Kidney (tissue), 14 donors: ENCODE data around the gene NEMF. TPM values are rescaled to one million over a fixed set of nuclear protein-coding genes. Genes with fewer than 3 reads are reported as not detected.

ENCODE experiments used
- DNase-seq, 5 donors: peaks; one replicate each; pipeline ENCODE4 v3.0.0-alpha.2; 2013 to 2020
- FAIRE-seq: peaks from 2 replicates; lab custom pipeline; 2012; peaks lifted over from hg19 to GRCh38; lab: Jason Lieb, UNC
- H3K27ac ChIP-seq, 2 donors: one replicate each; pipeline ENCODE4 v1.7.0; 2013; ENCODE audit warnings: low read depth in 2 of 2, low read length in 2 of 2, inconsistent platforms in 1 of 2
- H3K27me3 ChIP-seq: one replicate; pipeline ENCODE4 v1.7.1; 2013; ENCODE audit warnings: low read length, inconsistent platforms; ENCODE audit not compliant: control insufficient read depth, insufficient read depth
- H3K36me3 ChIP-seq, 3 donors: one replicate each; pipeline versions ENCODE4 v1.7.0 to v1.7.1; 2013; ENCODE audit warnings: low read length in 3 of 3, control low read depth in 1 of 3, inconsistent platforms in 1 of 3; ENCODE audit not compliant: insufficient read depth in 3 of 3, control insufficient read depth in 2 of 3
- H3K4me1 ChIP-seq, 3 donors: one replicate each; pipeline versions ENCODE4 v1.7.0 to v1.7.1; 2013; ENCODE audit warnings: low read length in 3 of 3, inconsistent platforms in 1 of 3, low read depth in 1 of 3; ENCODE audit not compliant: control insufficient read depth in 2 of 3, insufficient read depth in 2 of 3
- H3K4me3 ChIP-seq, 3 donors: one replicate each; pipeline versions ENCODE4 v1.7.0 to v1.8.1; 2013; ENCODE audit warnings: low read length in 3 of 3, control low read depth in 1 of 3, inconsistent platforms in 1 of 3
- H3K9ac ChIP-seq, 3 donors: one replicate each; pipeline versions ENCODE4 v1.7.0 to v1.7.1; 2013; ENCODE audit warnings: low read length in 3 of 3, control low read depth in 1 of 3, inconsistent platforms in 1 of 3
- H3K9me3 ChIP-seq, 3 donors: one replicate each; pipeline versions ENCODE4 v1.7.0 to v1.7.1; 2013; ENCODE audit warnings: low read length in 3 of 3, control low read depth in 1 of 3, inconsistent platforms in 1 of 3; ENCODE audit not compliant: control insufficient read depth in 2 of 3, insufficient read depth in 1 of 3
- CTCF ChIP-seq: IDR thresholded peaks from 3 replicates; pipeline ENCODE4 v1.5.1; 2012; ENCODE audit warnings: mild to moderate bottlenecking, moderate library complexity, borderline replicate concordance; ENCODE audit not compliant: insufficient read depth; ENCODE audit errors: extremely low read depth
- intact Hi-C: fragments of 100-400 bp; cut with DNase I; formaldehyde crosslinking; loops from one replicate; pipeline ENCODE4 v1.11.1; 2022
- polyA plus RNA-seq: library from polyadenylated mRNA; stranded (reverse); fragments of 350-450 nt; fragmentation: Illumina TruSeq; extraction: RNeasy Lipid Tissue Mini Kit (QIAGEN cat#74804); gene quantifications from one replicate; pipeline ENCODE4 v1.2.3, GENCODE V29; 2014; ENCODE audit warnings: low read depth, low replicate concordance; ENCODE audit not compliant: insufficient read depth
- total RNA-seq: library from RNA; stranded (reverse); fragmentation: NEBNext Ultra II Directional; extraction: Animal tissue kit (Norgen Biotek cat#: 25700); gene quantifications from one replicate; pipeline ENCODE4 v1.2.1, GENCODE V29; 2021
- donor health status: control.
- donor health status: control.
- donor health status: control.
- donor health status: control.
- donor health status: control.
- donor health status: DM: yes; HTN: yes; CAD: no.
- donor health status: Normal renal cell carcinoma (clear cell type).

NEMF gene
- total and polyA plus RNA-seq, 2 donors from 2014 or later, result 26.1 to 79.9 TPM

GRCh38 chr14:49770212-49770817, 82.3 kb downstream of the NEMF start:
- Histone ChIP-seq H3K27me3 (no peaks in the 10 kb centered on the region), H3K27ac (peak overlapping the region; percentile 93 to 98), H3K4me3 (peak overlapping the region; percentile 44 to 99 (median 74)), H3K36me3 (peaks cover 0 to 20% (median 7%) of the 10 kb centered on the region in 3 donors), H3K9me3 (no peaks in the 10 kb centered on the region), H3K9ac (peak overlapping the region; percentile 33 to 99 (median 46)), H3K4me1 (peaks cover 6 to 24% (median 18%) of the 10 kb centered on the region in 3 donors)
- DNase-seq (peak in 4 of 5 donors; percentile 45 to 84 (median 62)), FAIRE-seq (no peak)
- intact Hi-C loops, result no loop called here
- no peak for TF ChIP-seq CTCF

GRCh38 chr14:49769581-49770211, 82.9 kb downstream of the NEMF start:
- Histone ChIP-seq H3K9me3 (no peaks in the 10 kb centered on the region), H3K9ac (peak overlapping the region; percentile 33 to 99 (median 92)), H3K36me3 (peaks cover 0 to 13% (median 7%) of the 10 kb centered on the region in 3 donors), H3K27me3 (no peaks in the 10 kb centered on the region), H3K4me3 (peak overlapping the region; percentile 74 to 99 (median 89)), H3K27ac (peak overlapping the region; percentile 93 to 98), H3K4me1 (peaks cover 6 to 23% (median 18%) of the 10 kb centered on the region in 3 donors)
- DNase-seq (peak in 4 of 5 donors; percentile 3 to 42 (median 14)), FAIRE-seq (no peak)
- TF ChIP-seq CTCF, result no peak
- intact Hi-C loops, result no loop called here

- TF ChIP-seq CTCF, result no peak
- peaks cover 6 to 20% (median 16%) of the 10 kb centered on the region in 3 donors for H3K4me1 ChIP-seq
- H3K27me3 ChIP-seq, result no peaks in the 10 kb centered on the region
- H3K4me3 ChIP-seq, result peak overlapping the region; percentile 74 to 99 (median 89)
- DNase-seq (peak in 1 of 5 donors; percentile 37), FAIRE-seq (no peak)
- peaks cover 0 to 8% (median 2%) of the 10 kb centered on the region in 3 donors for H3K36me3 ChIP-seq
- peak overlapping the region; percentile 92 to 99 (median 92) for H3K9ac ChIP-seq
- H3K9me3 ChIP-seq, result no peaks in the 10 kb centered on the region
- peak overlapping the region; percentile 93 to 98 for H3K27ac ChIP-seq
- intact Hi-C loops, result no loop called here
Observed at GRCh38 chr14:49769171-49769570, 83.4 kb downstream of the NEMF start.
